Epithelial cell of esophagus (primary cell): ENCODE measurements around the gene DRP2.

Experiments used
- DNase-seq: peaks from one replicate; pipeline ENCODE4 v3.0.0; 2010; ENCODE audit warnings: low read depth
- H3K4me3 ChIP-seq: 2 replicates; pipeline ENCODE4 v1.5.1; 2011; ENCODE audit warnings: mild to moderate bottlenecking, low read length, control low read depth
- CTCF ChIP-seq: IDR thresholded peaks from 2 replicates; pipeline ENCODE4 v1.5.1; 2011; ENCODE audit warnings: low read depth, mild to moderate bottlenecking, low read length, control low read depth, inconsistent platforms; ENCODE audit not compliant: insufficient read depth; ENCODE audit errors: missing control alignments

The DRP2 gene

GRCh38 chrX:101241531-101241930, 21.9 kb downstream of the DRP2 start:
- no peak for TF ChIP-seq CTCF

GRCh38 chrX:101252634-101253033, 33.0 kb downstream of the DRP2 start:
- peak; percentile 11 for DNase-seq

More at GRCh38 chrX:101241531-101241930, 21.9 kb downstream of the DRP2 start:
- no peak overlapping the region for H3K4me3 ChIP-seq
- no peak for DNase-seq

GRCh38 chrX:101257448-101258258, 38.1 kb downstream of the DRP2 start:
- no peak for TF ChIP-seq CTCF
- H3K4me3 ChIP-seq = no peak overlapping the region
- DNase-seq = no peak

More at GRCh38 chrX:101252634-101253033, 33.0 kb downstream of the DRP2 start:
- no peak for TF ChIP-seq CTCF
- no peak overlapping the region for H3K4me3 ChIP-seq

GRCh38 chrX:101258259-101258581, 38.6 kb downstream of the DRP2 start:
- no peak overlapping the region for H3K4me3 ChIP-seq
- no peak for TF ChIP-seq CTCF
- DNase-seq = no peak

- TF ChIP-seq CTCF = peak; percentile 36
- DNase-seq = peak; percentile 15
Measured at GRCh38 chrX:101260435-101260834, 40.8 kb downstream of the DRP2 start.

GRCh38 chrX:101262590-101262989, 43.0 kb downstream of the DRP2 start:
- TF ChIP-seq CTCF = no peak
- H3K4me3 ChIP-seq = no peak overlapping the region
- DNase-seq = no peak

More at GRCh38 chrX:101260435-101260834, 40.8 kb downstream of the DRP2 start:
- no peak overlapping the region for H3K4me3 ChIP-seq

GRCh38 chrX:101263766-101264165, 44.2 kb downstream of the DRP2 start:
- no peak for TF ChIP-seq CTCF
- DNase-seq = no peak
- H3K4me3 ChIP-seq = no peak overlapping the region
